NCI-H1694 treated with DMSO at 0.1 percent for 48 hours (cell line): ENCODE measurements around the gene SKI.

Experiments
- DNase-seq: peaks from one replicate; lab custom pipeline; 2025; lab: John Stamatoyannopoulos, UW

Gene SKI

DNA sequence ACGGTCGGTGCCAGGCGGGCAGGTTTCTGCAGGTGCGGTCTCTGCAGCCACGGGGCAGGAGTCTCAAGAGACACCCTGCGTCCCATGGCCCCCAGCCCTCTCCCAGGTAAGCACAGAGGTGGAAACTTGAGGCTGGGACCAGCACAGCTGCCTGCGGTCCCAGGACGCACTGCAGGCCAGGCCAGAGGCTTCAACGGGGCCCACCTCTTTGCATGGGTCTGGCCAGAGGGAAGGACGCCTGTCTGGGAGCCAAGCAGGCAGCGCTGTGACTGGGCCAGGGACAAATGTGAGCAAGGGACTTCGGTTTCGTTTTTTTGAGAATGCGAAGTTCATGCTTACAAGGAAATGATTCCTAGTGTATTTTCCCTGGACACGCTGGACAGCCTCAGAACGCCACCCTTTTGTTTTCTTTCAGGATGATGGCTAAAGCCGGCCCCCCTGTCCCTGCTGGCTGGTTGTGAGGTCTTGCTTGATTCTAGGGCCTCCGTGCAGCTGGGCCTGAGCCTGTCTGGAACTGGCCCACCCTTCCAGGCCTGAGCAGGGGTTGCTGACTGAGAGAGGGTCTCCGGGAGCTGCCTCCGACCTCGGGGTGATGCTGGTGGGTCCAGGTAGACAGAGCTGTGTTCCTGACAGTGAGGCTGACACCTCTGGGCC is 124.9 kb downstream of the SKI start:
- DNase-seq: no peak

DNA sequence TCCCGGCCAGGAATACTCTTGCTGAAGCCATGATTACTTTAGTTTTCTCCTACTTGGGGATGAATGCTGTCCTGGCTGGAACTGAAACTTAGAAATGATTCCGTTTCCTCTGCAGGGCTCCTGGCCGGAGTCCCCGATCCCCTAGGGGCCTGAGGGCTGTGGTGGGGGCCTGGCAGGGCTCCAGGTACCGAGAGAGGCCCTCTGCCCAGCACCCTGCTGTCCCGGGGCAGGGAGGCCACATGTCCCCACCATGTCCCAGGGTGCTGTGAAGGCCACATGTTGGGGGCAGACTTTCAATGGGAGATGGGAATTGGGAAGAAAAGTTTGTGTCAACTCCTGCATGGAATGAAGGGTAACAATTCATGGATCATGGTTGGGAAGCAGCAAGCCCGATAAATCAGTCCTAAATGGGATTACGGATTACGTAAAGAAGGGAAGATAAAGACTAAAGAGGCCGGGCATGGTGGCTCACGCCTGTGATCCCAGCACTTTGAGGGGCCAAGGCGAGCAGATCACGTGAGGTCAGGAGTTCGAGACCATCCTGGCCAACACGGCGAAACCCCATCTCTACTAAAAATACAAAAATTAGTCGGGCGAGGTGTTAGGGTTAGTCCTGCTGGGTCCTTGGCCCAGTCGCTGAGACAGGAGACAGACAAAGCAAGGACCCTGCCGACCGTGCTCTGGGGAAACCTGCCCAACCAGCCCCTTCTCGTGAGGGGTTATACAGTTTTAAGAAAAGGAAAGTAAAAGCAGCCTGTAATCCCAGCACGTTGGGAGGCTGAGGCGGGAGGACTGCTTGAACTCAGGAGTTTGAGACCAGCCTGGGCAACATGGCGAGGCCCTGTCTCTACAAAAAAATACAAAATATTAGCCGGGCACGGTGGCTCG is 125.7 kb downstream of the SKI start:
- DNase-seq: no peak

DNA sequence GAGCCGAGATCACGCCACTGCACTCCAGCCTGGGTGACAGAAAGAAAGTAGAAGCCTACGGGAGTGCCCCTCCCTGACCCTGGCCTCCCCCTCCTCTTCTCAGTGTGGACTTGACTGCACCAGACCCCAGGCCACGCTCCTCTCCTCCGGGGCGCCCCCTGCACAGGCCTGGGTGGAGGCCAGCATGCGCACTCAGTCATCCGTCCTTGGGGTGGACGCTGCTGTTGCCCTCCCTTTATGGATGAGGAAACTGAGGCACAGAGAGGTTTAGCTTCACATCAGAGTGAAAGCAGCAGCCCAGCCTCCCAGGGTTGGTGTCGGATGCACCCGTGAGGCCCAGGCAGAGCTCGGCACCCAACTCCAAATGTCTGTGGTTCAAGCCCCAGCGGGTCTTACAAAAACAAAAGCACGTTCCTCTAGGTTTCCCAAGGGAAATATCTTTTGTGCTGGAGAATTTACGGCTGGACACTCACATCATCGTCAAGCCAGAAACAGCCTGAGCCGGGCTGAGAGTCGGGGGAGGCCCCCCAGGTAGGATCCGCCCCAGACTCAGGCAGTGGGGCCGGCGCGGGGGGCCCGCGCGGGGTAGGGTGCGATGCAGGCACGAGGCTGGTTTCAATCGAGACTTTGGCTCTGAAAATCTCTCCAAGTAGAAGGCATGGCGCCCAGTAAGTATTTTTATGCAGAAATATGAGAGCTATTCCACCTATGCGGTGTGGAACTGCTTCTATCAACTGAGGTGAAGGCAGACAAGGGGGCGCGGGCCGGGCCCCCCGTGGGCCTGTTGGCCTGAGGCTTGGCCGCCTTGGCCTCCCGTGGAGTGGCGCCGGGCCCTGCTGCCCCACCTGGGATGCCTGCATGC is 126.6 kb downstream of the SKI start:
- DNase-seq: no peak

DNA sequence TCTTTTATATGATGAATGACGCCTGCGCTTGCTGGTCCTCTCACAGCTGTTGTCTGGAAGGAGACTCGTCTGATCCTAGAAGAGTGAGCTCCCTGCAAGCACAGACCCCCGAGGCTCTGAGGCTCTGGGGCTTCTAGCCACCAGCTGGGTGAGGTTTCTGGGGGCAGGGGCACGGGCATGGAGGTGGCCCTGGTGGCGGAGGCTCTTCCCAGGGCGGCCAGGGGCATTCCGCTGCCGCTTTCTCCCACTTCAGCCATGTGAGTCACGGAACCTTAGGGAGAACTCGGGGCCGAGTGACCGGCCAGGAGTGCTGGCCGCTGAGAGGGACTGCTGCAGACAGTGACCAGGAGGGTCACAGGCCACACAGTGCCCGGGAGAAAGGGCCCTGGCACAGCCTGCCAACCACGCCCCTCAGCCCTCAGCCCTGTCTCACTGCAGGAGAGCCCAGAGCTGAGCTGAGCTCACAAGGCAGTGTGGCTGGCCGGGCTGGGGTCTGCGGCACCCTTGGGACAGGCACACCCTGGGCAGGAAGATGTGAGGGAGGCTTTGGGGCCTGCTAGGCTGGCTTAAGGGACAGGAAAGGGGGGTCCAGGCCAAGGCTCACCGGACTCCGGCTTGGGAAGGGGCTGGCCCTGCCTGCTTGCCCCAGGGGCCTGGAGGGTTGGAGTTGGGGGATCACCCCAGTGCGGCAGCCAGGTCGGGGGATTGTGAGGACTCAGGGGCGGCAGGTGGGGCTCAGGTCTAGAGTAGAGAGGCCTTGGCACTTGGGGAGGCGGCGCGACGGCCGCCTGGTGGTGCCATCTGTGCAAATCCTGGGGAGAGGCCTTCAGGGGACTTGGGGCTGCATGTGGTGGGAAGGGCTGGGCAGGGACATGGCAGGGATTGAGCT is 127.5 kb downstream of the SKI start:
- DNase-seq: no peak

- no peak for DNase-seq
Observed at GRCh38 chr1:2356401-2356800, 128.3 kb downstream of the SKI start.

DNA sequence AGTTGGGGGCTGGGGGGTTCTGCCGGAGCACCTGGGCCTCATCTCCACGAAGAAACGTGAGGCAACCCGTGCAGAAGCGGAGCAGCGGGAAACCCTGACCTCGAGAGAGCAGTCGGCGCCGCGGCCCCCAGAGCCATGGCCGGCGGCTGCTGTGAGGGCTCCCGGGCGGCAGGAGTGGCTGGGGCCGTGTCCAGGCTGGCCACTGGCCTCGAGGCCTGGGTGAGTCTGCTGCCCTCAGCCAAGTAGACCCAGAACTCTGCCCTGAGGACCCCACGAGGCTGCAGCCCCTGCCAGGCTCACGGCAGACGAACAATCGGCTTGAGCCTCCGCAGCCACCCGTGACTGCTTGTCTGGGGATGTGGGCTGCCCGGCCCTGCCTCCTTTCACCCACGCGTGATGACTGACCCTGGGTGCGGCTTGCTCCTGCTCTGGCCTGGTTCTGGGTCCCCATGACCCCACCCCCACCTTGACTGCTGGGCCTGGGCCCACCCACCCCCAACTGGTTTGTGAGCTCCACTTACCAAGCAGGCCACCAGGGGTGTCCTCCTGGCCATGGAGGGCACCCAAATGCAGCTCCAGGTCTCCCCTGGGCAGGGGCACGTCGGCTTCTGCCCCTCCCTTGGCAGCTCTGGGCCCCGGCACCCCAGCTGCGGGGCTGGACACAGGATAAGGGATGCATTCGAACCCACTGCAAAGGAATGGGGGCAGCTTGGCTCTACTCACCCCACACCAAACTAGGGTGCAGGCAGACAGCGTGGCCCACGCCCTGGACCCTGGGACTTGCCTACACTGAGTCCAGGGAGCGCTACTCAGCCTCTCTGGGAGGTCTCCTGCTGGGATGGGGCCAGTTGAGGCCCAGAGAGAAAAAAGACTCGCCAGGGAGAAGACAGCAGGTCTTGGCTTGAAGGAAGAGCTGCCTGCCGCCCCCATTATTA is 129.1 kb downstream of the SKI start:
- DNase-seq: no peak

- DNase-seq: no peak
Observed at GRCh38 chr1:2358072-2358471, 130.0 kb downstream of the SKI start.

DNA sequence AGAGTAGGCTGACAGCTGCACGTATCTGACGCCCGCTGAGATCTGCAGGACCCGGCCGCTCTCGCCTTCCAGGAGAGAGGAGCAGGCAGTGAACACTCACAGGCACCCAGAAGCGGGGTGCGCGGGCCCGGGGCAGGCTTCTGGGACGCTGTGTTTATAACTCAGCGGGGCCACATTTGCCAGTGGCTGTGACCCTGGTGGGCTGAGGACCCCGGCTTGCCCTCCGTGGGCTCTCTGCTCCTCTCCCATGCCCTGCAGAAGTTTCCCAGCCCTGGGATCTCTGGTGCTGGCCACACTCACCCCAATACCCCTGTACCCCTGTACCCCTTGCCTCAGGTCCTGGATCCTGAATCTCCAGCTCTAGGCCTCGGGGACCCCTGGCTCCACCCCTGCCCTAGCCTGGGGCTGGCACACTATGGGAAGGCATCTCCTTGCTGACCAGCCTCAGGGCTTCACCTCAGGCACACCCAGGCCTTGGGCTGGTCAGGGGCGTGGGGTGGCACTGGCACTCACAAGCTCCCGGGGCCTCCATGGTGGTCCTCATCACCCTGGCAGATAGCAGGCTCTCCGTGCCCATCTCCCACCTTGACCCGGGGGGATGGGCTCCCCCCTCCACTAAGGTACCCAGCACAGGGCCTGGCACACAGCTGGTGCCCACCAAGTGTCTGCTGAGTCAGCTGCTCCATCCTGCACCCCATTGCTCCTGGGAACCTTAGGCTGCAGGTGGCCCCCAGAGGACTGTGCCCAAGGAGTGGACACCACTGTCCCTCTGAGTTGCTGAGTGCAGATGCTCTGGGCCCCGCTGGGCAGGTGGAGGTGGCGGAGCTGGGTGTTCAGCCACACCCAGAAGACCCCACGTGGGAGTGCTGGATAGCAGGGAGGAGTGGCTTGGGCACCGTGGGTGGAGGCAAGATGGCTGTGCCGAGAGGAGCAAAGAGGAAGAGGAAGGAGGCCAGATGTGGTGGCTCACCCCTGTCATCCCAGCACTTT is 130.8 kb downstream of the SKI start:
- no peak for DNase-seq
